GM19328 (cell line): ENCODE results near the gene CCT2.
"Not testable (repeated sequence)": the region's sequence is repeated elsewhere in the genome, so short reads cannot be mapped to it uniquely, and the experiment has no call there.

ENCODE experiments used
- ATAC-seq: cut with Tn5 transposase; IDR thresholded peaks from one replicate; pipeline ENCODE4 v1.9.1; 2021; ENCODE audit warnings: mild to moderate bottlenecking, moderate library complexity; ENCODE audit not compliant: unreplicated experiment

CCT2 gene

GRCh38 chr12:69583203-69583602 is 2.1 kb upstream of the CCT2 start:
- no peak for ATAC-seq

- ATAC-seq: no peak
Observed at GRCh38 chr12:69588527-69588926, 3.3 kb downstream of the CCT2 start.

GRCh38 chr12:69589082-69589481 is 3.8 kb downstream of the CCT2 start:
- ATAC-seq: no peak

- ATAC-seq: no peak
Observed at GRCh38 chr12:69595689-69596088, 10.4 kb downstream of the CCT2 start.

GRCh38 chr12:69598174-69598753 is 13.0 kb downstream of the CCT2 start:
- no peak for ATAC-seq

- ATAC-seq: no peak
Observed at GRCh38 chr12:69600804-69601203, 15.5 kb downstream of the CCT2 start.

GRCh38 chr12:69601962-69602685 is 16.9 kb downstream of the CCT2 start:
- no peak for ATAC-seq

GRCh38 chr12:69602954-69603353 is 17.7 kb downstream of the CCT2 start:
- no peak for ATAC-seq

- ATAC-seq: not testable (repeated sequence)
Observed at GRCh38 chr12:69603556-69603955, 18.3 kb downstream of the CCT2 start.

- not testable (repeated sequence) for ATAC-seq
Observed at GRCh38 chr12:69604275-69604674, 19.0 kb downstream of the CCT2 start.

GRCh38 chr12:69608114-69608513 is 22.9 kb downstream of the CCT2 start:
- no peak for ATAC-seq

- no peak for ATAC-seq
Observed at GRCh38 chr12:69610126-69610525, 24.9 kb downstream of the CCT2 start.

- ATAC-seq: no peak
Observed at GRCh38 chr12:69610729-69611128, 25.5 kb downstream of the CCT2 start, which contains the start of gene LRRC10. TSS of gene LRRC10 (minus strand) at chr12:69610907. CDS start at chr12:69610838, 69 bp downstream.

- ATAC-seq: no peak
Observed at GRCh38 chr12:69613351-69613750, 28.1 kb downstream of the CCT2 start.

GRCh38 chr12:69616025-69616424 is 30.8 kb downstream of the CCT2 start:
- ATAC-seq: no peak

GRCh38 chr12:69619050-69619449 is 33.8 kb downstream of the CCT2 start:
- ATAC-seq: no peak

- ATAC-seq: no peak
Observed at GRCh38 chr12:69620077-69620476, 34.8 kb downstream of the CCT2 start.

- ATAC-seq: no peak
Observed at GRCh38 chr12:69620921-69621320, 35.7 kb downstream of the CCT2 start.

- ATAC-seq: no peak
Observed at GRCh38 chr12:69621551-69621950, 36.3 kb downstream of the CCT2 start.

GRCh38 chr12:69623970-69624369 is 38.7 kb downstream of the CCT2 start:
- no peak for ATAC-seq

- ATAC-seq: no peak
Observed at GRCh38 chr12:69627501-69627900, 42.2 kb downstream of the CCT2 start.

- no peak for ATAC-seq
Observed at GRCh38 chr12:69630191-69630590, 44.9 kb downstream of the CCT2 start.

- no peak for ATAC-seq
Observed at GRCh38 chr12:69633061-69633460, 47.8 kb downstream of the CCT2 start.
